ENCODE results near the gene NRG3. TPM values are rescaled to one million over a fixed set of nuclear protein-coding genes. Genes with fewer than 3 reads are reported as not detected.

NRG3 gene
- total RNA-seq, 1 donor from 2014 or later = 8.2 TPM

GRCh38 chr10:82558014-82558607 lies 683.1 kb downstream of the NRG3 start:
- H3K27me3 Mint-ChIP-seq (ENCODE audit: unreplicated experiment) = no peaks in the 10 kb centered on the region
- DNase-seq (ENCODE audit: low spot score) = no peak
- no peak overlapping the region for H3K4me3 Mint-ChIP-seq (ENCODE audit: unreplicated experiment)
- no peaks in the 10 kb centered on the region for H3K36me3 Mint-ChIP-seq (ENCODE audit: low read depth, unreplicated experiment)
- no peak for TF ChIP-seq CTCF (IDR thresholded peaks at IDR 0.05; ENCODE audit: unreplicated experiment)
- H3K9me3 Mint-ChIP-seq (ENCODE audit: unreplicated experiment) = no peaks in the 10 kb centered on the region
- H3K27ac Mint-ChIP-seq (ENCODE audit: unreplicated experiment) = no peak overlapping the region
- no peaks in the 10 kb centered on the region for H3K4me1 Mint-ChIP-seq (ENCODE audit: unreplicated experiment)

- Mint-ChIP-seq H3K27ac (ENCODE audit: unreplicated experiment) (no peak overlapping the region), H3K27me3 (ENCODE audit: unreplicated experiment) (no peaks in the 10 kb centered on the region), H3K9me3 (ENCODE audit: unreplicated experiment) (no peaks in the 10 kb centered on the region), H3K4me3 (ENCODE audit: unreplicated experiment) (no peak overlapping the region), H3K36me3 (ENCODE audit: low read depth, unreplicated experiment) (no peaks in the 10 kb centered on the region), H3K4me1 (ENCODE audit: unreplicated experiment) (no peaks in the 10 kb centered on the region)
- no peak for TF ChIP-seq CTCF (IDR thresholded peaks at IDR 0.05; ENCODE audit: unreplicated experiment)
- no peak for DNase-seq (ENCODE audit: low spot score)
Observed at GRCh38 chr10:82564353-82565196, 689.6 kb downstream of the NRG3 start.

GRCh38 chr10:82565197-82565575 lies 690.2 kb downstream of the NRG3 start:
- Mint-ChIP-seq H3K36me3 (ENCODE audit: low read depth, unreplicated experiment) (no peaks in the 10 kb centered on the region), H3K4me1 (ENCODE audit: unreplicated experiment) (no peaks in the 10 kb centered on the region), H3K4me3 (ENCODE audit: unreplicated experiment) (no peak overlapping the region), H3K27me3 (ENCODE audit: unreplicated experiment) (no peaks in the 10 kb centered on the region), H3K9me3 (ENCODE audit: unreplicated experiment) (no peaks in the 10 kb centered on the region), H3K27ac (ENCODE audit: unreplicated experiment) (no peak overlapping the region)
- TF ChIP-seq CTCF (IDR thresholded peaks at IDR 0.05; ENCODE audit: unreplicated experiment) = no peak
- DNase-seq (ENCODE audit: low spot score) = no peak

GRCh38 chr10:82572744-82573143 lies 697.8 kb downstream of the NRG3 start:
- Mint-ChIP-seq H3K4me1 (ENCODE audit: unreplicated experiment) (no peaks in the 10 kb centered on the region), H3K36me3 (ENCODE audit: low read depth, unreplicated experiment) (no peaks in the 10 kb centered on the region), H3K27me3 (ENCODE audit: unreplicated experiment) (no peaks in the 10 kb centered on the region), H3K27ac (ENCODE audit: unreplicated experiment) (no peak overlapping the region), H3K4me3 (ENCODE audit: unreplicated experiment) (no peak overlapping the region), H3K9me3 (ENCODE audit: unreplicated experiment) (no peaks in the 10 kb centered on the region)
- TF ChIP-seq CTCF (IDR thresholded peaks at IDR 0.05; ENCODE audit: unreplicated experiment) = no peak
- DNase-seq (ENCODE audit: low spot score) = no peak

GRCh38 chr10:82574081-82574480 lies 699.1 kb downstream of the NRG3 start:
- no peak for DNase-seq (ENCODE audit: low spot score)
- H3K27ac Mint-ChIP-seq (ENCODE audit: unreplicated experiment) = no peak overlapping the region
- H3K4me1 Mint-ChIP-seq (ENCODE audit: unreplicated experiment) = no peaks in the 10 kb centered on the region
- no peak overlapping the region for H3K4me3 Mint-ChIP-seq (ENCODE audit: unreplicated experiment)
- no peaks in the 10 kb centered on the region for H3K27me3 Mint-ChIP-seq (ENCODE audit: unreplicated experiment)
- TF ChIP-seq CTCF (IDR thresholded peaks at IDR 0.05; ENCODE audit: unreplicated experiment) = no peak
- H3K9me3 Mint-ChIP-seq (ENCODE audit: unreplicated experiment) = no peaks in the 10 kb centered on the region
- H3K36me3 Mint-ChIP-seq (ENCODE audit: low read depth, unreplicated experiment) = no peaks in the 10 kb centered on the region
